ENCODE measurements around the gene TAOK2. TPM values are rescaled to one million over a fixed set of nuclear protein-coding genes. Genes with fewer than 3 reads are reported as not detected.

TAOK2 gene
- total and polyA plus RNA-seq, 2 of the 13 experiments (the other 11 are each of a cell fraction or from before 2014, with no cell fraction given) = 17.4 to 43.2 TPM

DNA sequence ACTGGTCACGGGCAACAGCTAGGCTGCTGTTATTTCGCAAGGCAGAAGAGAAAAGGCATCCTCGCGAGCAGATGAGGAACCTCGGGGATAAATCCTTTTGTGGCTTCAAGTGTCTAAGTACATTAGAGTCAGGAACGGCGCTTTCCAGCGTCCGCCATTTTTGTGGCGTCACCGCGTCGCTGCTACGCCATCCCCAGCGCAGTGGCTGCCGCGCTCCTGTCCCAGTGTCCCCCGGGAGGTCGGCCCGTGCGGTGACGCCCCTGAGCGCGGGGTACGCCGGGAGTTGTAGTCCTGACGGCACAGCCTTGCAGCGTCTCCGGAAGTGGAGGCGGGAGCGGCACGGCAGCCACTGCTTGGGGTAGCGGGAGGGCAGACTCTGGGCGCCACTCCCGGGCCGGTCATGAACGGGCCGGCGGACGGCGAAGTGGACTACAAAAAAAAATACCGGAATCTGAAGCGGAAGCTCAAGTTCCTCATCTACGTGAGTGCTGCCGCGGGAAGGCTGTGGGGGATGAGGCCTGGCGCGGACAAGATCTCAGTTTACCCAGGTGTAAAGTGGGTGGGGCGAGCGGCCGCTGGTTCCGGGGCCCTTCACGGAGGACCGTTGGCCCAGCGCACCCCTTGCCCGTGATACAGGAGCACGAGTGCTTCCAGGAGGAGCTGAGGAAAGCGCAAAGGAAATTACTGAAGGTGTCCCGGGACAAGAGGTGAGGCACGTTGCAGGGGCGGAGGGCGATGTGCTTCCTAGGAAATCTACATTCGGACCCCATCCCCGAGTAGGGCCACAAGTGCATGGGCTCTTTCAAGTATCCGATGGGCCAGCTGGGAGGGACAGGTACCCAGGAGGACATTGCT lies 22.5 kb downstream of the TAOK2 start, which contains the start of gene INO80E (continued):
- TF ChIP-seq, protein P1, sequence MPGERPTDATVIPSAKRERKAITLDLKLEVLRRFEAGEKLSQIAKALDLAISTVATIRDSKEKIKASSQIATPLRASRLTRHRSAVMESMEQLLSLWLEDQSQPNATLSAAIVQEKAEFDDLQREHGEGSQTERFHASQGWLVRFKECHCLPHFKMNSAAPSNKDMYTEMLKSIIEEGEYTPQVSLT (CRISPR knock-in tag; IDR thresholded peaks at IDR 0.05; ENCODE audit: borderline replicate concordance, low read depth) = no peak
- TF ChIP-seq, protein P2, sequence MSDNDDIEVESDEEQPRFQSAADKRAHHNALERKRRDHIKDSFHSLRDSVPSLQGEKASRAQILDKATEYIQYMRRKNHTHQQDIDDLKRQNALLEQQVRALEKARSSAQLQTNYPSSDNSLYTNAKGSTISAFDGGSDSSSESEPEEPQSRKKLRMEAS (IDR thresholded peaks at IDR 0.05) = no peak
- TF ChIP-seq EZH2 (conservative IDR thresholded peaks at IDR 0.05; ENCODE audit: low read depth, low read length) = no peak
- TF ChIP-seq ZNF772 (CRISPR knock-in tag; IDR thresholded peaks at IDR 0.05) = peak; percentile 69; the same call in 1 of the 2 replicates
- TF ChIP-seq ZNF737 (CRISPR knock-in tag; IDR thresholded peaks at IDR 0.05; ENCODE audit: borderline replicate concordance) = 0 out of 2 replicates have a peak, but pooled peaks have one; percentile 10
- TF ChIP-seq, protein P3, sequence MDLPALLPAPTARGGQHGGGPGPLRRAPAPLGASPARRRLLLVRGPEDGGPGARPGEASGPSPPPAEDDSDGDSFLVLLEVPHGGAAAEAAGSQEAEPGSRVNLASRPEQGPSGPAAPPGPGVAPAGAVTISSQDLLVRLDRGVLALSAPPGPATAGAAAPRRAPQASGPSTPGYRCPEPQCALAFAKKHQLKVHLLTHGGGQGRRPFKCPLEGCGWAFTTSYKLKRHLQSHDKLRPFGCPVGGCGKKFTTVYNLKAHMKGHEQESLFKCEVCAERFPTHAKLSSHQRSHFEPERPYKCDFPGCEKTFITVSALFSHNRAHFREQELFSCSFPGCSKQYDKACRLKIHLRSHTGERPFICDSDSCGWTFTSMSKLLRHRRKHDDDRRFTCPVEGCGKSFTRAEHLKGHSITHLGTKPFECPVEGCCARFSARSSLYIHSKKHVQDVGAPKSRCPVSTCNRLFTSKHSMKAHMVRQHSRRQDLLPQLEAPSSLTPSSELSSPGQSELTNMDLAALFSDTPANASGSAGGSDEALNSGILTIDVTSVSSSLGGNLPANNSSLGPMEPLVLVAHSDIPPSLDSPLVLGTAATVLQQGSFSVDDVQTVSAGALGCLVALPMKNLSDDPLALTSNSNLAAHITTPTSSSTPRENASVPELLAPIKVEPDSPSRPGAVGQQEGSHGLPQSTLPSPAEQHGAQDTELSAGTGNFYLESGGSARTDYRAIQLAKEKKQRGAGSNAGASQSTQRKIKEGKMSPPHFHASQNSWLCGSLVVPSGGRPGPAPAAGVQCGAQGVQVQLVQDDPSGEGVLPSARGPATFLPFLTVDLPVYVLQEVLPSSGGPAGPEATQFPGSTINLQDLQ (CRISPR knock-in tag; IDR thresholded peaks at IDR 0.05) = peak; percentile 90; the same call in 1 of the 2 replicates
- no peak for TF ChIP-seq ZNF460 (CRISPR knock-in tag; IDR thresholded peaks at IDR 0.05; ENCODE audit: borderline replicate concordance)
- no peak for TF ChIP-seq ZNF816 (CRISPR knock-in tag; IDR thresholded peaks at IDR 0.05; ENCODE audit: borderline replicate concordance)
- TF ChIP-seq, protein P4, sequence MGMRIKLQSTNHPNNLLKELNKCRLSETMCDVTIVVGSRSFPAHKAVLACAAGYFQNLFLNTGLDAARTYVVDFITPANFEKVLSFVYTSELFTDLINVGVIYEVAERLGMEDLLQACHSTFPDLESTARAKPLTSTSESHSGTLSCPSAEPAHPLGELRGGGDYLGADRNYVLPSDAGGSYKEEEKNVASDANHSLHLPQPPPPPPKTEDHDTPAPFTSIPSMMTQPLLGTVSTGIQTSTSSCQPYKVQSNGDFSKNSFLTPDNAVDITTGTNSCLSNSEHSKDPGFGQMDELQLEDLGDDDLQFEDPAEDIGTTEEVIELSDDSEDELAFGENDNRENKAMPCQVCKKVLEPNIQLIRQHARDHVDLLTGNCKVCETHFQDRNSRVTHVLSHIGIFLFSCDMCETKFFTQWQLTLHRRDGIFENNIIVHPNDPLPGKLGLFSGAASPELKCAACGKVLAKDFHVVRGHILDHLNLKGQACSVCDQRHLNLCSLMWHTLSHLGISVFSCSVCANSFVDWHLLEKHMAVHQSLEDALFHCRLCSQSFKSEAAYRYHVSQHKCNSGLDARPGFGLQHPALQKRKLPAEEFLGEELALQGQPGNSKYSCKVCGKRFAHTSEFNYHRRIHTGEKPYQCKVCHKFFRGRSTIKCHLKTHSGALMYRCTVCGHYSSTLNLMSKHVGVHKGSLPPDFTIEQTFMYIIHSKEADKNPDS (CRISPR knock-in tag; IDR thresholded peaks at IDR 0.05) = peak; percentile 88; the same call in 1 of the 2 replicates
- no peak for TF ChIP-seq RBM22 (optimal IDR thresholded peaks at IDR 0.05; ENCODE audit: low read length)
- peak; percentile 44; the same call in 1 of the 2 replicates for TF ChIP-seq RAD21 (CRISPR knock-in tag; IDR thresholded peaks at IDR 0.05)
- no peak for TF ChIP-seq GTF3A (CRISPR knock-in tag; conservative IDR thresholded peaks at IDR 0.05)
- no peak for TF ChIP-seq EHMT2 (IDR thresholded peaks at IDR 0.05; ENCODE audit: borderline replicate concordance, low read depth, low read length)
- no peak; the same call in 1 of the 2 replicates for TF ChIP-seq ZKSCAN8 (CRISPR knock-in tag; IDR thresholded peaks at IDR 0.05; ENCODE audit: borderline replicate concordance)
- TF ChIP-seq HMG20A (CRISPR knock-in tag; IDR thresholded peaks at IDR 0.05; ENCODE audit: borderline replicate concordance) = no peak
- TF ChIP-seq STAG1 (CRISPR knock-in tag; IDR thresholded peaks at IDR 0.05) = peak; percentile 39; the same call in 1 of the 2 replicates
- no peak for TF ChIP-seq ZNF569 (CRISPR knock-in tag; IDR thresholded peaks at IDR 0.05; ENCODE audit: borderline replicate concordance)
- 0 out of 2 replicates have a peak, but pooled peaks have one; percentile 43 for TF ChIP-seq ZNF546 (CRISPR knock-in tag; conservative IDR thresholded peaks at IDR 0.05)
- TF ChIP-seq XRCC5 (optimal IDR thresholded peaks at IDR 0.05; ENCODE audit: low read length) = peak; percentile 88
- peak; percentile 93 for TF ChIP-seq ZFX (CRISPR knock-in tag; IDR thresholded peaks at IDR 0.05; ENCODE audit: low read depth)
- no peak for TF ChIP-seq NFE2L2 (IDR thresholded peaks at IDR 0.05; ENCODE audit: low read length)
- TF ChIP-seq RARG (CRISPR knock-in tag; IDR thresholded peaks at IDR 0.05; ENCODE audit: low read depth) = no peak
- TF ChIP-seq JDP2 (CRISPR knock-in tag; IDR thresholded peaks at IDR 0.05; ENCODE audit: borderline replicate concordance) = no peak
- TF ChIP-seq ZFP90 (CRISPR knock-in tag; IDR thresholded peaks at IDR 0.05; ENCODE audit: borderline replicate concordance) = no peak
- TF ChIP-seq YEATS2 (CRISPR knock-in tag; IDR thresholded peaks at IDR 0.05; ENCODE audit: borderline replicate concordance) = peak; percentile 94

All from HepG2 (cell line).